NB4 (cell line): Measurements from ENCODE around the gene KLK5.

Experiments
- POLR2A ChIP-seq: IDR thresholded peaks from 2 replicates; pipeline ENCODE4 v1.6.1; 2011; ENCODE audit warnings: mild to moderate bottlenecking; ENCODE audit not compliant: insufficient read length; ENCODE audit errors: extremely low read depth
- TF ChIP-seq, protein P1 (sequence below): IDR thresholded peaks from one replicate; pipeline ENCODE4 v1.5.1; 2012; ENCODE audit warnings: low read depth, low read length
- TF ChIP-seq, protein P2 (sequence below): IDR thresholded peaks from 2 replicates; pipeline ENCODE4 v1.6.1; 2011; ENCODE audit warnings: low read depth, low read length

DNA sequence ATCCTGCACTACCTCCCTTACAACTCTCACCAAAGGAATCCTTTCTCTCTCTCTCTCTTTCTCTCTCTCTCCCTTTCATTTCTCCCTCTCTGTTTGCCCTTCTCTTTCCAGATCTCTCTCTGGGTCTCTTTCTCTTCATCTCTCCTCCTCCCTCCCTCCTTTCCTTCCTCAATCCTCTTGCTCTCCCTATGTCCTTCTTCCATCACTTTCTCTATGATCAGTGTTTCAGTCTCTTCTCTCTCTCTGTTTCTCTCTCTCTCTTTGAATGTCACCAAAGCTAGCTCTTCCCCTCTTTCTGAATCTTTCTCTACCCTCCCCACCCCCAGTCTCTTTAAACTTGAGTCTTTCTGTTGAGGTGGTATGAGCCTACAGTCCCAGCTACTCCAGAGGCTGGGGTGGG lies 21.8 kb downstream of the KLK5 start:
- no peak for TF ChIP-seq POLR2A
- TF ChIP-seq, protein P1, sequence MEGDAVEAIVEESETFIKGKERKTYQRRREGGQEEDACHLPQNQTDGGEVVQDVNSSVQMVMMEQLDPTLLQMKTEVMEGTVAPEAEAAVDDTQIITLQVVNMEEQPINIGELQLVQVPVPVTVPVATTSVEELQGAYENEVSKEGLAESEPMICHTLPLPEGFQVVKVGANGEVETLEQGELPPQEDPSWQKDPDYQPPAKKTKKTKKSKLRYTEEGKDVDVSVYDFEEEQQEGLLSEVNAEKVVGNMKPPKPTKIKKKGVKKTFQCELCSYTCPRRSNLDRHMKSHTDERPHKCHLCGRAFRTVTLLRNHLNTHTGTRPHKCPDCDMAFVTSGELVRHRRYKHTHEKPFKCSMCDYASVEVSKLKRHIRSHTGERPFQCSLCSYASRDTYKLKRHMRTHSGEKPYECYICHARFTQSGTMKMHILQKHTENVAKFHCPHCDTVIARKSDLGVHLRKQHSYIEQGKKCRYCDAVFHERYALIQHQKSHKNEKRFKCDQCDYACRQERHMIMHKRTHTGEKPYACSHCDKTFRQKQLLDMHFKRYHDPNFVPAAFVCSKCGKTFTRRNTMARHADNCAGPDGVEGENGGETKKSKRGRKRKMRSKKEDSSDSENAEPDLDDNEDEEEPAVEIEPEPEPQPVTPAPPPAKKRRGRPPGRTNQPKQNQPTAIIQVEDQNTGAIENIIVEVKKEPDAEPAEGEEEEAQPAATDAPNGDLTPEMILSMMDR = no peak
- TF ChIP-seq, protein P2, sequence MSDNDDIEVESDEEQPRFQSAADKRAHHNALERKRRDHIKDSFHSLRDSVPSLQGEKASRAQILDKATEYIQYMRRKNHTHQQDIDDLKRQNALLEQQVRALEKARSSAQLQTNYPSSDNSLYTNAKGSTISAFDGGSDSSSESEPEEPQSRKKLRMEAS = no peak
